ENCODE measurements around the gene WAC. TPM values are rescaled to one million over a fixed set of nuclear protein-coding genes. Genes with fewer than 3 reads are reported as not detected.
"Not testable (repeated sequence)": the region's sequence is repeated elsewhere in the genome, so short reads cannot be mapped to it uniquely, and the experiment has no call there.

Gene WAC
- total RNA-seq, 1 donor, result 92.8 TPM

DNA sequence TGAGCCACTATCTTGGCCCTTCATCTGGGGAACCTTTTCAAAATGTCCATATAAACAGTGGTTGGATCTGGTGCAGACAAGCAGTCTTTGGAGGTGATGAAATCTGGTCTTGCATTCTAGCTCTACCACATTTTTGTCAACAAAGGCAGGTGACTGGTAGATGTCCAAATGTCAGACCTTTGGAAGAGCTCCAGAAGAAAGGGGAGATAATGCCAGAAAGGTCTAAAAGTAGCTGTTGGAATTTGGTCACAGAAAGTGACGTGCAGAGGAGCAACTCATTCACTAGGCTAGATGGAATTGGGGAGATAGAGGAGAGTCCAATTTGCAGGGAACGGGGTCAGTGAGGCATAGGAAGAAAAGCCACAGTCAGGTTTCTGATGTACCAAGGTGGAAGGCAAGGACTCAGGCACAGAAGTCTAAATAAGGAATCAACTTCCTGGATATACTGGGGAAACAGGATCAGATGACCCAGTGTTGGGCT, 36.4 kb upstream of the WAC start:
- DNase-seq (ENCODE audit: low read depth), result no peak
- TF ChIP-seq CTCF (IDR thresholded peaks at IDR 0.05; ENCODE audit: insufficient read depth, low read depth, low read length), result no peak
- no peak overlapping the region for H3K4me3 ChIP-seq (ENCODE audit: low read depth, low read length)

- DNase-seq (ENCODE audit: low read depth), result no peak
- no peak overlapping the region for H3K4me3 ChIP-seq (ENCODE audit: low read depth, low read length)
- TF ChIP-seq CTCF (IDR thresholded peaks at IDR 0.05; ENCODE audit: insufficient read depth, low read depth, low read length), result no peak
Observed at GRCh38 chr10:28497313-28498126, 35.4 kb upstream of the WAC start.

- DNase-seq (ENCODE audit: low read depth), result not testable (repeated sequence)
Observed at GRCh38 chr10:28500203-28500602, 32.7 kb upstream of the WAC start.

GRCh38 chr10:28503114-28503513, 29.8 kb upstream of the WAC start:
- no peak overlapping the region for H3K4me3 ChIP-seq (ENCODE audit: low read depth, low read length)
- DNase-seq (ENCODE audit: low read depth), result no peak
- TF ChIP-seq CTCF (IDR thresholded peaks at IDR 0.05; ENCODE audit: insufficient read depth, low read depth, low read length), result no peak

More at GRCh38 chr10:28500203-28500602, 32.7 kb upstream of the WAC start:
- not testable (repeated sequence) for H3K4me3 ChIP-seq (ENCODE audit: low read depth, low read length)

GRCh38 chr10:28505359-28505959, 27.5 kb upstream of the WAC start:
- no peak for TF ChIP-seq CTCF (IDR thresholded peaks at IDR 0.05; ENCODE audit: insufficient read depth, low read depth, low read length)
- no peak for DNase-seq (ENCODE audit: low read depth)
- no peak overlapping the region for H3K4me3 ChIP-seq (ENCODE audit: low read depth, low read length)

DNA sequence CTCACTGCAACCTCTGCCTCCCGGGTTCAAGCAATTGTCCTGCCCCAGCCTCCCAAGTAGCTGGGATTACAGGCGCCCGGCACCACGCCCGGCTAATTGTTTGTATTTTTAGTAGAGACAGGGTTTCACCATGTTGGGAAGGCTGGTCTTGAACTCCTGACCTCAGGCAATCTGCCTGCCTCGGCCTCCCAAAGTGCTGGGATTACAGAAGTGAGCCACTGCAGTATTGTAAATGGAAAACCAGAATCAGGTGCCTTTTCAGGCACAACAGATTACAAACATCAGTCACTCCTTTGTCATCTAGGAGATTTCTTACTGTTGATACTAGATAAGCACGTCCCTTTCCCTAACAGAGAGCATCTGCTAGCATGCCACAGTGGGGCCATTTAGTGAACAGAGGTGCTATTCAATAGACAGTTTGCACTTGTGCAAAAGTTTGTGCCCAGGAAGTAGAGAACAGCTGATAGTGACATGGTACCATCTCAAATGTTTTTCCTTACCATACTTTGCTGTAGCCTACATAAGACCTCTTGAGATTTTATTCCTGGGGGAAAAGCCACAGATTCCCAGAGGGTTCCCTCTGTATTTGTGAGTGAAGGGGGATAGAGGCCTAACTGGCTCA, 24.5 kb upstream of the WAC start:
- no peak overlapping the region for H3K4me3 ChIP-seq (ENCODE audit: low read depth, low read length)
- TF ChIP-seq CTCF (IDR thresholded peaks at IDR 0.05; ENCODE audit: insufficient read depth, low read depth, low read length), result no peak
- DNase-seq (ENCODE audit: low read depth), result no peak

- no peak for DNase-seq (ENCODE audit: low read depth)
- no peak overlapping the region for H3K4me3 ChIP-seq (ENCODE audit: low read depth, low read length)
- no peak for TF ChIP-seq CTCF (IDR thresholded peaks at IDR 0.05; ENCODE audit: insufficient read depth, low read depth, low read length)
Observed at GRCh38 chr10:28509286-28509685, 23.6 kb upstream of the WAC start.

Measured in fibroblast of villous mesenchyme (primary cell).